IMR-90 (cell line): Measurements from ENCODE around the gene MTCL3.

ENCODE experiments used
- ATAC-seq: fragments of 200-7000 bp; cut with Tn5 transposase; 2 replicates; pipeline ENCODE4 v1.9.1; 2020; ENCODE audit warnings: low read depth, mild to moderate bottlenecking, moderate library complexity
- BruUV-seq: library from RNA; stranded (reverse); fragments of 400-500 nt; replicated peaks from 2 replicates; lab custom pipeline; 2021; lab: Mats Ljungman, UMichigan
- CTCF ChIA-PET: fragments of 300-600 bp; formaldehyde crosslinking; extraction: SDS; loops from one replicate; lab custom pipeline; 2021; ENCODE audit warnings: antibody characterized with exemption; lab: Yijun Ruan, JAX
- POLR2A ChIA-PET: fragments of 300-600 bp; sonication (Branson Sonifier 250); formaldehyde crosslinking; loops from one replicate; lab custom pipeline; 2022; ENCODE audit warnings: antibody characterized with exemption; ENCODE audit not compliant: unreplicated experiment; lab: Charles Lee
- DNase-seq: peaks from one replicate; pipeline ENCODE4 v3.0.0; 2013
- H2AFZ ChIP-seq: replicated peaks from 2 replicates; pipeline ENCODE3; 2013; ENCODE audit warnings: low read length, mild to moderate bottlenecking; ENCODE audit not compliant: poor library complexity
- H2AK5ac ChIP-seq: 2 replicates; pipeline ENCODE4 v1.6.1; 2013; ENCODE audit warnings: low read depth, low read length, inconsistent platforms
- H2AK9ac ChIP-seq: replicated peaks from 2 replicates; pipeline ENCODE3; 2013; ENCODE audit warnings: mild to moderate bottlenecking, low read depth, low read length, moderate library complexity; ENCODE audit not compliant: poor library complexity
- H2BK120ac ChIP-seq: 2 replicates; pipeline ENCODE4 v1.6.1; 2013; ENCODE audit warnings: low read depth, low read length, inconsistent platforms
- H2BK15ac ChIP-seq: 3 replicates; pipeline ENCODE4 v1.6.1; 2013; ENCODE audit warnings: low read depth, low read length, inconsistent platforms
- H2BK20ac ChIP-seq: 2 replicates; pipeline ENCODE4 v1.6.1; 2013; ENCODE audit warnings: low read depth, mild to moderate bottlenecking, inconsistent platforms, low read length, moderate library complexity
- H2BK5ac ChIP-seq: 2 replicates; pipeline ENCODE4 v1.6.1; 2013; ENCODE audit warnings: mild to moderate bottlenecking, low read depth, low read length, inconsistent platforms; ENCODE audit not compliant: poor library complexity, severe bottlenecking
- H3K14ac ChIP-seq: replicated peaks from 2 replicates; pipeline ENCODE4 v1.6.1; 2013; ENCODE audit warnings: low read depth, low read length, inconsistent platforms
- H3K18ac ChIP-seq: 2 replicates; pipeline ENCODE4 v1.6.1; 2013; ENCODE audit warnings: low read depth, low read length, control low read depth
- H3K23ac ChIP-seq: 2 replicates; pipeline ENCODE4 v1.6.1; 2013; ENCODE audit warnings: low read depth, low read length, inconsistent platforms
- H3K27ac ChIP-seq: 2 replicates; pipeline ENCODE4 v1.5.1; 2013; ENCODE audit warnings: mild to moderate bottlenecking, control low read depth, low read length; ENCODE audit not compliant: insufficient read depth
- H3K27me3 ChIP-seq: 2 replicates; pipeline ENCODE4 v1.6.1; 2013; ENCODE audit warnings: low read length; ENCODE audit not compliant: control insufficient read depth, insufficient read depth
- H3K36me3 ChIP-seq: 2 replicates; pipeline ENCODE4 v1.6.1; 2013; ENCODE audit warnings: low read length, mixed read lengths; ENCODE audit not compliant: control insufficient read depth, insufficient read depth
- H3K4ac ChIP-seq: 2 replicates; pipeline ENCODE4 v1.6.1; 2013; ENCODE audit warnings: low read depth, low read length, inconsistent platforms
- H3K4me1 ChIP-seq: 2 replicates; pipeline ENCODE4 v1.6.1; 2013; ENCODE audit warnings: low read length, mixed read lengths; ENCODE audit not compliant: control insufficient read depth, insufficient read depth
- H3K4me2 ChIP-seq: 2 replicates; pipeline ENCODE4 v1.6.1; 2013; ENCODE audit warnings: low read depth, mild to moderate bottlenecking, control low read depth, low read length, moderate library complexity
- H3K4me3 ChIP-seq: 2 replicates; pipeline ENCODE4 v1.5.1; 2013; ENCODE audit warnings: low read depth, mild to moderate bottlenecking, control low read depth, low read length, moderate library complexity; ENCODE audit not compliant: insufficient read depth
- H3K56ac ChIP-seq: 2 replicates; pipeline ENCODE4 v1.6.1; 2013; ENCODE audit warnings: low read length, inconsistent platforms; ENCODE audit not compliant: insufficient read depth; ENCODE audit errors: extremely low read depth
- H3K79me1 ChIP-seq, 2 experiments: 2 replicates each; pipeline ENCODE4 v1.6.1; 2013; ENCODE audit warnings: low read length in 2 of 2, inconsistent platforms in 1 of 2, low read depth in 1 of 2
- H3K9ac ChIP-seq: 2 replicates; pipeline ENCODE4 v1.6.1; 2013; ENCODE audit warnings: low read depth, low read length, control low read depth
- H3K9me1 ChIP-seq: 2 replicates; pipeline ENCODE4 v1.6.1; 2013; ENCODE audit warnings: low read length, inconsistent platforms; ENCODE audit not compliant: insufficient read depth
- H3K9me3 ChIP-seq: 2 replicates; pipeline ENCODE4 v1.6.1; 2013; ENCODE audit warnings: low read length; ENCODE audit not compliant: control insufficient read depth, insufficient read depth
- H4K20me1 ChIP-seq: 2 replicates; pipeline ENCODE4 v1.6.1; 2013; ENCODE audit warnings: low read length, inconsistent platforms; ENCODE audit not compliant: insufficient read depth
- H4K5ac ChIP-seq: 2 replicates; pipeline ENCODE4 v1.6.1; 2013; ENCODE audit warnings: mild to moderate bottlenecking, low read depth, low read length, control low read depth
- H4K8ac ChIP-seq, 2 experiments: 2 replicates each; pipeline ENCODE4 v1.6.1; 2013; ENCODE audit warnings: low read depth in 2 of 2, low read length in 2 of 2, control low read depth in 1 of 2, inconsistent platforms in 1 of 2
- H4K91ac ChIP-seq: 2 replicates; pipeline ENCODE4 v1.6.1; 2013; ENCODE audit warnings: low read depth, low read length, inconsistent platforms; ENCODE audit not compliant: insufficient read depth
- CHD1 ChIP-seq: IDR thresholded peaks from 2 replicates; pipeline ENCODE4 v1.6.1; 2012; ENCODE audit warnings: low read depth, low read length, improper control_type of control experiment
- NFE2L2 ChIP-seq: fragments of 150-350 bp; IDR thresholded peaks from 2 replicates; pipeline ENCODE4 v1.6.1; 2016; ENCODE audit warnings: low read depth, mild to moderate bottlenecking, low read length
- dilution Hi-C: fragments of 300-500 bp; cut with HindIII; formaldehyde crosslinking; loops from one replicate; pipeline ENCODE4 v1.14.3; 2018; ENCODE audit warnings: low sequenced_read_pairs; ENCODE audit not compliant: unreplicated experiment
- in situ Hi-C: fragments of 300-500 bp; cut with MboI; formaldehyde crosslinking; loops from 3 replicates; pipeline ENCODE4 v1.14.3; 2019; ENCODE audit warnings: low sequenced_read_pairs, inconsistent platforms, mixed read lengths
- intact Hi-C: fragments of 100-400 bp; cut with micrococcal nuclease; formaldehyde crosslinking; loops from 2 replicates; pipeline ENCODE4 v1.10.0; 2022

The MTCL3 gene

GRCh38 chr6:127513425-127513824 is 5.7 kb downstream of the MTCL3 start:
- POLR2A ChIA-PET = no interaction called here

More at GRCh38 chr6:127513425-127513824, 5.7 kb downstream of the MTCL3 start:
- no peak overlapping the region for H3K4me3 ChIP-seq
- no peaks in the 10 kb centered on the region for H4K20me1 ChIP-seq
- H3K18ac ChIP-seq = no peak overlapping the region
- peak; percentile 90 for TF ChIP-seq NFE2L2
- no peak for TF ChIP-seq CHD1
- H3K4ac ChIP-seq = no peak overlapping the region
- no peak overlapping the region for H3K23ac ChIP-seq
- DNase-seq = no peak
- ATAC-seq = no peak
- peaks cover 4% of the 10 kb centered on the region; the same call in 1 of the 2 replicates for H3K9me1 ChIP-seq
- H3K36me3 ChIP-seq = no peaks in the 10 kb centered on the region
- dilution Hi-C loops (no loop called here), intact Hi-C loops (no loop called here), in situ Hi-C loops (no loop called here)
- no peak overlapping the region for H3K9ac ChIP-seq
- H3K9me3 ChIP-seq = no peaks in the 10 kb centered on the region
- H4K91ac ChIP-seq = no peak overlapping the region
- no TSS peak for BruUV-seq
- H3K27ac ChIP-seq = no peak overlapping the region
- H3K14ac ChIP-seq = no peak overlapping the region
- H3K56ac ChIP-seq = no peak overlapping the region
- no peak overlapping the region for H4K8ac ChIP-seq
- CTCF ChIA-PET = interaction anchor here (0.6 kb wide), 2 partner anchors 46 to 1517 kb away, joined by 3 read pairs; no protein-coding TSS in a partner anchor
- no peak overlapping the region for H2BK120ac ChIP-seq
- H2BK20ac ChIP-seq = no peak overlapping the region
- H2AK5ac ChIP-seq = no peak overlapping the region
- 0 out of 2 replicates have a peak, but pooled peaks cover 3% of the 10 kb centered on the region for H3K27me3 ChIP-seq
- H2BK5ac ChIP-seq = no peak overlapping the region
- no peak overlapping the region for H3K4me2 ChIP-seq
- H2AFZ ChIP-seq = no peak overlapping the region
- H4K5ac ChIP-seq = no peak overlapping the region
- H2BK15ac ChIP-seq = no peak overlapping the region
- 0 out of 4 replicates have a peak, but pooled peaks cover 0 to 8% of the 10 kb centered on the region in 2 experiments for H3K79me1 ChIP-seq
- no peak overlapping the region for H2AK9ac ChIP-seq
- H3K4me1 ChIP-seq = peaks cover 5% of the 10 kb centered on the region; the same call in 1 of the 2 replicates
